ENCODE data around the gene NACA2.
"Not testable (repeated sequence)": the region's sequence is repeated elsewhere in the genome, so short reads cannot be mapped to it uniquely, and the experiment has no call there.

NACA2 gene

GRCh38 chr17:61591018-61591417 lies at the start of gene NACA2:
TSS of gene NACA2 (minus strand) at chr17:61591219. CDS start at chr17:61591180, 39 bp downstream.
- no peak for DNase-seq (ENCODE audit: low read depth in 1 of 2, low spot score in 1 of 2)

- DNase-seq (ENCODE audit: low read depth in 1 of 2, low spot score in 1 of 2): no peak
These were observed 48.8 kb upstream of the NACA2 start for GRCh38 chr17:61639818-61640217.

GRCh38 chr17:61638087-61638486 lies 47.1 kb upstream of the NACA2 start:
- DNase-seq (ENCODE audit: low read depth in 1 of 2, low spot score in 1 of 2): no peak

- DNase-seq (ENCODE audit: low read depth in 1 of 2, low spot score in 1 of 2): peak; percentile 6 to 11
These were observed 45.0 kb upstream of the NACA2 start for GRCh38 chr17:61635913-61636432.

GRCh38 chr17:61634942-61635538 lies 44.0 kb upstream of the NACA2 start:
- DNase-seq (ENCODE audit: low read depth in 1 of 2, low spot score in 1 of 2): no peak

GRCh38 chr17:61634011-61634539 lies 43.1 kb upstream of the NACA2 start:
- DNase-seq (ENCODE audit: low read depth in 1 of 2, low spot score in 1 of 2): no peak

GRCh38 chr17:61632826-61633225 lies 41.8 kb upstream of the NACA2 start:
- no peak for DNase-seq (ENCODE audit: low read depth in 1 of 2, low spot score in 1 of 2)

- no peak for DNase-seq (ENCODE audit: low read depth in 1 of 2, low spot score in 1 of 2)
These were observed 40.8 kb upstream of the NACA2 start for GRCh38 chr17:61631800-61632199.

- not testable (repeated sequence) for DNase-seq (ENCODE audit: low read depth in 1 of 2, low spot score in 1 of 2)
These were observed 37.1 kb upstream of the NACA2 start for GRCh38 chr17:61628158-61628557.

GRCh38 chr17:61627658-61628057 lies 36.6 kb upstream of the NACA2 start:
- DNase-seq (ENCODE audit: low read depth in 1 of 2, low spot score in 1 of 2): no peak

GRCh38 chr17:61627125-61627524 lies 36.1 kb upstream of the NACA2 start:
- no peak for DNase-seq (ENCODE audit: low read depth in 1 of 2, low spot score in 1 of 2)

- DNase-seq (ENCODE audit: low read depth in 1 of 2, low spot score in 1 of 2): no peak
These were observed 34.5 kb upstream of the NACA2 start for GRCh38 chr17:61625564-61625963.

- no peak for DNase-seq (ENCODE audit: low read depth in 1 of 2, low spot score in 1 of 2)
These were observed 33.9 kb upstream of the NACA2 start for GRCh38 chr17:61624951-61625350.

GRCh38 chr17:61621317-61621716 lies 30.3 kb upstream of the NACA2 start:
- no peak for DNase-seq (ENCODE audit: low read depth in 1 of 2, low spot score in 1 of 2)

GRCh38 chr17:61619953-61620352 lies 28.9 kb upstream of the NACA2 start:
- DNase-seq (ENCODE audit: low read depth in 1 of 2, low spot score in 1 of 2): no peak

- no peak for DNase-seq (ENCODE audit: low read depth in 1 of 2, low spot score in 1 of 2)
These were observed 28.5 kb upstream of the NACA2 start for GRCh38 chr17:61619493-61619892.

- no peak for DNase-seq (ENCODE audit: low read depth in 1 of 2, low spot score in 1 of 2)
These were observed 27.9 kb upstream of the NACA2 start for GRCh38 chr17:61618950-61619349.

- DNase-seq (ENCODE audit: low read depth in 1 of 2, low spot score in 1 of 2): no peak
These were observed 26.3 kb upstream of the NACA2 start for GRCh38 chr17:61617330-61617729.

- DNase-seq (ENCODE audit: low read depth in 1 of 2, low spot score in 1 of 2): no peak
These were observed 25.8 kb upstream of the NACA2 start for GRCh38 chr17:61616783-61617182.

GRCh38 chr17:61614219-61614618 lies 23.2 kb upstream of the NACA2 start:
- no peak for DNase-seq (ENCODE audit: low read depth in 1 of 2, low spot score in 1 of 2)

GRCh38 chr17:61611323-61611722 lies 20.3 kb upstream of the NACA2 start:
- DNase-seq (ENCODE audit: low read depth in 1 of 2, low spot score in 1 of 2): no peak

GRCh38 chr17:61605692-61606091 lies 14.7 kb upstream of the NACA2 start:
- DNase-seq (ENCODE audit: low read depth in 1 of 2, low spot score in 1 of 2): no peak

GRCh38 chr17:61601297-61601696 lies 10.3 kb upstream of the NACA2 start:
- DNase-seq (ENCODE audit: low read depth in 1 of 2, low spot score in 1 of 2): no peak
